GM12892 (cell line): ENCODE data around the gene HK3.

Experiments
- POLR2A ChIP-seq: IDR thresholded peaks from 2 replicates; pipeline ENCODE4 v1.6.1; 2011; ENCODE audit warnings: low read depth, low read length, control low read depth
- POLR2AphosphoS5 ChIP-seq: IDR thresholded peaks from 2 replicates; pipeline ENCODE4 v1.6.1; 2011; ENCODE audit warnings: low read depth, low read length, control low read depth
- TAF1 ChIP-seq: IDR thresholded peaks from 2 replicates; pipeline ENCODE4 v1.6.1; 2011; ENCODE audit warnings: low read depth, mild to moderate bottlenecking, control low read depth, low read length, borderline replicate concordance

GRCh38 chr5:176866707-176867310, 32.3 kb downstream of the HK3 start:
- no peak for TF ChIP-seq POLR2A
- no peak for TF ChIP-seq TAF1
- no peak for TF ChIP-seq POLR2AphosphoS5
